Dendritic cell treated with granulocyte-macrophage colony-stimulating factor and Interleukin-4, amounts not matched to agents 40 ng/mL and 50 ng/mL, for 4 days (primary cell): Measurements from ENCODE around the gene CLUH.
"Not testable (repeated sequence)": the region's sequence is repeated elsewhere in the genome, so short reads cannot be mapped to it uniquely, and the experiment has no call there.

Experiments
- H3K27ac Mint-ChIP-seq: one replicate; pipeline ENCODE4 v1.8.0; 2022; ENCODE audit warnings: mild to moderate bottlenecking, mixed read lengths
- H3K27me3 Mint-ChIP-seq: one replicate; pipeline ENCODE4 v1.8.0; 2022; ENCODE audit warnings: mild to moderate bottlenecking, mixed read lengths
- H3K36me3 Mint-ChIP-seq: one replicate; pipeline ENCODE4 v1.8.0; 2022; ENCODE audit warnings: low read depth, mixed read lengths
- H3K4me1 Mint-ChIP-seq: one replicate; pipeline ENCODE4 v1.8.0; 2022; ENCODE audit warnings: low read depth, mixed read lengths
- H3K4me3 Mint-ChIP-seq: one replicate; pipeline ENCODE4 v1.8.0; 2022; ENCODE audit warnings: mild to moderate bottlenecking, moderate library complexity, mixed read lengths
- H3K9me3 Mint-ChIP-seq: one replicate; pipeline ENCODE4 v1.8.0; 2022; ENCODE audit warnings: mixed read lengths
- intact Hi-C: fragments of 100-400 bp; cut with micrococcal nuclease; formaldehyde crosslinking; loops from one replicate; pipeline ENCODE4 v1.15.0; 2022

CLUH gene

GRCh38 chr17:2672026-2672425 lies 39.5 kb downstream of the CLUH start:
- peaks cover 90% of the 10 kb centered on the region for H3K36me3 Mint-ChIP-seq
- no peaks in the 10 kb centered on the region for H3K27me3 Mint-ChIP-seq
- H3K4me1 Mint-ChIP-seq: no peaks in the 10 kb centered on the region
- intact Hi-C loops: loop anchor here (5.0 kb wide), 1 partner anchor 80 kb away; the partner anchor contains the start of gene PAFAH1B1
- H3K4me3 Mint-ChIP-seq: no peak overlapping the region
- no peaks in the 10 kb centered on the region for H3K9me3 Mint-ChIP-seq
- no peak overlapping the region for H3K27ac Mint-ChIP-seq

- Mint-ChIP-seq H3K4me1 (peaks cover 31% of the 10 kb centered on the region), H3K36me3 (peaks cover 32% of the 10 kb centered on the region)
- H3K4me3 Mint-ChIP-seq, intact Hi-C loops, H3K27me3 Mint-ChIP-seq, H3K9me3 Mint-ChIP-seq, H3K27ac Mint-ChIP-seq: not testable (repeated sequence)
Measured at GRCh38 chr17:2660410-2660809, 51.2 kb downstream of the CLUH start.

GRCh38 chr17:2659337-2659736 lies 52.2 kb downstream of the CLUH start:
- intact Hi-C loops, H3K9me3 Mint-ChIP-seq, H3K4me3 Mint-ChIP-seq, H3K27me3 Mint-ChIP-seq: not testable (repeated sequence)
- Mint-ChIP-seq H3K4me1 (peaks cover 37% of the 10 kb centered on the region), H3K27ac (peak overlapping the region; percentile 34), H3K36me3 (peaks cover 28% of the 10 kb centered on the region)

GRCh38 chr17:2656283-2656682 lies 55.3 kb downstream of the CLUH start:
- H3K4me3 Mint-ChIP-seq: no peak overlapping the region
- H3K36me3 Mint-ChIP-seq: peaks cover 29% of the 10 kb centered on the region
- H3K27ac Mint-ChIP-seq: no peak overlapping the region

GRCh38 chr17:2655546-2655945 lies 56.0 kb downstream of the CLUH start:
- Mint-ChIP-seq H3K36me3 (peaks cover 35% of the 10 kb centered on the region), H3K27ac (no peak overlapping the region)

More at GRCh38 chr17:2656283-2656682, 55.3 kb downstream of the CLUH start:
- intact Hi-C loops: no loop called here
- no peaks in the 10 kb centered on the region for H3K9me3 Mint-ChIP-seq
- H3K4me1 Mint-ChIP-seq: peaks cover 36% of the 10 kb centered on the region
- H3K27me3 Mint-ChIP-seq: no peaks in the 10 kb centered on the region

GRCh38 chr17:2652911-2653310 lies 58.7 kb downstream of the CLUH start:
- H3K4me3 Mint-ChIP-seq, H3K27ac Mint-ChIP-seq, H3K27me3 Mint-ChIP-seq, H3K9me3 Mint-ChIP-seq, intact Hi-C loops: not testable (repeated sequence)
- H3K36me3 Mint-ChIP-seq: peaks cover 59% of the 10 kb centered on the region
- peaks cover 19% of the 10 kb centered on the region for H3K4me1 Mint-ChIP-seq

More at GRCh38 chr17:2655546-2655945, 56.0 kb downstream of the CLUH start:
- H3K27me3 Mint-ChIP-seq: no peaks in the 10 kb centered on the region
- no peaks in the 10 kb centered on the region for H3K9me3 Mint-ChIP-seq
- intact Hi-C loops: no loop called here
- H3K4me3 Mint-ChIP-seq: no peak overlapping the region
- peaks cover 30% of the 10 kb centered on the region for H3K4me1 Mint-ChIP-seq

- H3K4me3 Mint-ChIP-seq: no peak overlapping the region
- H3K27ac Mint-ChIP-seq: no peak overlapping the region
- no peaks in the 10 kb centered on the region for H3K9me3 Mint-ChIP-seq
- H3K27me3 Mint-ChIP-seq: no peaks in the 10 kb centered on the region
- intact Hi-C loops: no loop called here
- H3K36me3 Mint-ChIP-seq: peaks cover 74% of the 10 kb centered on the region
- H3K4me1 Mint-ChIP-seq: peaks cover 8% of the 10 kb centered on the region
Measured at GRCh38 chr17:2649191-2649590, 62.4 kb downstream of the CLUH start.

GRCh38 chr17:2647957-2648356 lies 63.6 kb downstream of the CLUH start:
- Mint-ChIP-seq H3K27me3 (no peaks in the 10 kb centered on the region), H3K4me1 (peaks cover 5% of the 10 kb centered on the region), H3K27ac (no peak overlapping the region), H3K36me3 (peaks cover 83% of the 10 kb centered on the region), H3K9me3 (no peaks in the 10 kb centered on the region), H3K4me3 (no peak overlapping the region)
- intact Hi-C loops: no loop called here

- intact Hi-C loops: no loop called here
- Mint-ChIP-seq H3K27ac (no peak overlapping the region), H3K27me3 (no peaks in the 10 kb centered on the region), H3K36me3 (peaks cover 85% of the 10 kb centered on the region), H3K4me3 (no peak overlapping the region), H3K4me1 (peaks cover 5% of the 10 kb centered on the region), H3K9me3 (no peaks in the 10 kb centered on the region)
Measured at GRCh38 chr17:2644971-2645370, 66.6 kb downstream of the CLUH start.
